ENCODE data around the gene RNF130.

DNA sequence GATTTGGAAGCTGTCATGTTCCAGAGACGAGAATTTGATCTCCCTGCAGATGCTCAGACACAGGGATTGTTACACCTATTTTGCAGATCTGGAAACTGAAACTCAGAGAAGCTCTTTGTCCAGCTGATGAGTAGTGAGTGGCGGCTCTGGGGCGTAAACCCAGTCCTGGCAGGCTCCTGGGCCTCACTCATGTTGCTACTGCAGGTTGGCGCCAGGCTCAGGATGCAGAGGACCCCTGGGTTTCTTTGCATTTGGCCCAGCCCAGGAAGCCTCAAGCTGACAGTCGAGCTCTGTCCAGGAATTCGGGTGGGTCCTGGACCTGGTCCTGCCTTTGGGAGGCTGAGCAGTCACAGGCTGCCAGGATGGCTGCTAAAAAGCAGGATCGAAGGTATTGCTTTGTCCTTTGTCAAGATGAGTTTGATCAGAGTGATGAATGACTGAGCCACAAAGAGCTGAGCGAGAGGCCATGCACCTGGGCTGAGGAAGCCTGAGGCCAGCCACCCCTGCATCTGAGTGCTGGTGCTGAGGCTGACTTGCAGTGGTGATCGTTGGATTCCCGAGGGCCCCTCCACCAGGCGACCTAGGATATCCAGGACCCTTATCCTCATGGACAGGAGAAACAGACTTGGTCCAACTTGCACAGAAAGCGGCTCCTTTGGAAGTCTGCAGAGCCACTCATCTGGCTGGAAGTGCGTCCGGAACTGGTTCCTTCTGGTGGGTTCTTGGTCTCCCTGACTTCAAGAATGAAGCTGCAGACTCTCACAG lies 8.3 kb upstream of the RNF130 start:
- no peak for TF ChIP-seq POLR2A (IDR thresholded peaks at IDR 0.05)
- TF ChIP-seq, protein P1, sequence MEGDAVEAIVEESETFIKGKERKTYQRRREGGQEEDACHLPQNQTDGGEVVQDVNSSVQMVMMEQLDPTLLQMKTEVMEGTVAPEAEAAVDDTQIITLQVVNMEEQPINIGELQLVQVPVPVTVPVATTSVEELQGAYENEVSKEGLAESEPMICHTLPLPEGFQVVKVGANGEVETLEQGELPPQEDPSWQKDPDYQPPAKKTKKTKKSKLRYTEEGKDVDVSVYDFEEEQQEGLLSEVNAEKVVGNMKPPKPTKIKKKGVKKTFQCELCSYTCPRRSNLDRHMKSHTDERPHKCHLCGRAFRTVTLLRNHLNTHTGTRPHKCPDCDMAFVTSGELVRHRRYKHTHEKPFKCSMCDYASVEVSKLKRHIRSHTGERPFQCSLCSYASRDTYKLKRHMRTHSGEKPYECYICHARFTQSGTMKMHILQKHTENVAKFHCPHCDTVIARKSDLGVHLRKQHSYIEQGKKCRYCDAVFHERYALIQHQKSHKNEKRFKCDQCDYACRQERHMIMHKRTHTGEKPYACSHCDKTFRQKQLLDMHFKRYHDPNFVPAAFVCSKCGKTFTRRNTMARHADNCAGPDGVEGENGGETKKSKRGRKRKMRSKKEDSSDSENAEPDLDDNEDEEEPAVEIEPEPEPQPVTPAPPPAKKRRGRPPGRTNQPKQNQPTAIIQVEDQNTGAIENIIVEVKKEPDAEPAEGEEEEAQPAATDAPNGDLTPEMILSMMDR (IDR thresholded peaks at IDR 0.05): no peak
- TF ChIP-seq EP300 (IDR thresholded peaks at IDR 0.05): no peak
